Measurements from ENCODE around the gene LRRC49. TPM values are rescaled to one million over a fixed set of nuclear protein-coding genes. Genes with fewer than 3 reads are reported as not detected.

Gene LRRC49
- total RNA-seq, 1 experiment from 2014 or later, result 8.3 TPM

- no peaks in the 10 kb centered on the region for H3K9me3 ChIP-seq (ENCODE audit: control insufficient read depth, low read depth, low read length)
- H3K79me2 ChIP-seq (ENCODE audit: insufficient read depth, low read length), result no peaks in the 10 kb centered on the region
- no peak overlapping the region for H4K8ac ChIP-seq (replicated peaks; ENCODE audit: insufficient read length, low read depth, low read length)
- peaks cover 12 to 15% of the 10 kb centered on the region in 2 experiments; a peak in 4 of 5 replicates for H3K9me3 Mint-ChIP-seq
- DNase-seq, result no peak
- no peak overlapping the region for H3K14ac ChIP-seq (ENCODE audit: insufficient read depth, low read length)
- no peak overlapping the region for H3T11ph ChIP-seq (ENCODE audit: low read length)
- no peak overlapping the region for H2AK5ac ChIP-seq (ENCODE audit: insufficient read length, low read length)
- peaks cover 0 to 4% of the 10 kb centered on the region in 2 experiments; a peak in 1 of 4 replicates for H3K4me1 Mint-ChIP-seq
- TF ChIP-seq CTCF (conservative IDR thresholded peaks at IDR 0.05), result no peak
- H3K4me2 ChIP-seq (ENCODE audit: insufficient read depth, insufficient read length, low read length), result no peak overlapping the region
- no peak overlapping the region for H4K91ac ChIP-seq (ENCODE audit: insufficient read length, low read depth, low read length)
- no CpG with 5 or more reads among the region's 6 CpGs for WGBS (ENCODE audit: extremely low coverage, insufficient read length, low lambda C conversion rate)
- H2BK120ac ChIP-seq (ENCODE audit: low read depth, low read length, poor library complexity, severe bottlenecking), result no peak overlapping the region
- H3K27me3 Mint-ChIP-seq (ENCODE audit: low read depth), result peaks cover 1% of the 10 kb centered on the region; the same call in 1 of the 2 replicates
- H2BK15ac ChIP-seq (ENCODE audit: low read depth, low read length), result no peak overlapping the region
- H3K4me1 ChIP-seq (ENCODE audit: insufficient read depth, low read length), result no peaks in the 10 kb centered on the region
- H3K56ac ChIP-seq (ENCODE audit: insufficient read length, low read depth, low read length), result no peak overlapping the region
- H3K23me2 ChIP-seq (ENCODE audit: insufficient read length, low read depth, low read length, poor library complexity, severe bottlenecking), result no peaks in the 10 kb centered on the region
- H3K27ac ChIP-seq (ENCODE audit: insufficient read length, low read depth, low read length), result no peak overlapping the region
- H3K27ac Mint-ChIP-seq, result no peak overlapping the region
- no peaks in the 10 kb centered on the region for H4K20me1 ChIP-seq (ENCODE audit: control insufficient read depth, insufficient read depth, insufficient read length)
- no peak overlapping the region for H2AFZ ChIP-seq (ENCODE audit: low read length)
- H3K23ac ChIP-seq (ENCODE audit: insufficient read length, low read depth, low read length), result no peak overlapping the region
- H4K5ac ChIP-seq (ENCODE audit: insufficient read length, low read depth, low read length), result no peak overlapping the region
- no peak overlapping the region for H2BK12ac ChIP-seq (ENCODE audit: insufficient read length, low read depth, low read length)
- H3K9ac ChIP-seq (ENCODE audit: extremely low read depth, insufficient read length, low read length), result no peak overlapping the region
- H3K4ac ChIP-seq (ENCODE audit: low read depth, low read length), result no peak overlapping the region
- H3K36me3 Mint-ChIP-seq (ENCODE audit: insufficient read depth in 1 of 3, low read depth in 3 of 3), result peaks cover 2 to 10% (median 7%) of the 10 kb centered on the region in 3 experiments; a peak in 5 of 7 replicates
- H2BK20ac ChIP-seq (ENCODE audit: low read depth, low read length, poor library complexity, severe bottlenecking), result no peak overlapping the region
- H2BK5ac ChIP-seq (ENCODE audit: insufficient read length, low read length), result no peak overlapping the region
- no peak overlapping the region for H3K18ac ChIP-seq (ENCODE audit: insufficient read length, low read depth, low read length)
- H3K27me3 ChIP-seq (ENCODE audit: insufficient read depth, low read length), result no peaks in the 10 kb centered on the region
- H3K79me1 ChIP-seq (ENCODE audit: insufficient read depth, low read depth, low read length, poor library complexity, severe bottlenecking), result no peaks in the 10 kb centered on the region
- no peak overlapping the region for H3K4me3 Mint-ChIP-seq
Observed at GRCh38 chr15:70867911-70868467, 24.6 kb upstream of the LRRC49 start.
